ENCODE data around the gene TALDO1.

Gene TALDO1

GRCh38 chr11:813456-814096, 66.3 kb downstream of the TALDO1 start:
- no peak overlapping the region for H3K27ac ChIP-seq (ENCODE audit: low read depth, low read length)
- H3K9ac ChIP-seq (ENCODE audit: low read length) = no peak overlapping the region
- H3K27me3 ChIP-seq (ENCODE audit: control insufficient read depth in 1 of 2, insufficient read depth in 2 of 2, low read length in 2 of 2) = no peaks in the 10 kb centered on the region
- no peak overlapping the region for H3K4me3 ChIP-seq (ENCODE audit: low read depth in 1 of 2, low read length in 2 of 2)
- no peaks in the 10 kb centered on the region for H3K9me3 ChIP-seq (ENCODE audit: low read length)
- peaks cover 26% of the 10 kb centered on the region for H3K36me3 ChIP-seq (ENCODE audit: insufficient read depth, low read length)
- peaks cover 22% of the 10 kb centered on the region for H3K4me1 ChIP-seq (ENCODE audit: insufficient read depth, low read length)

Data from muscle layer of colon (tissue), 2 donors.